A549 (cell line): Measurements from ENCODE around the gene TBC1D22A. TPM values are rescaled to one million over a fixed set of nuclear protein-coding genes. Genes with fewer than 3 reads are reported as not detected.

Source experiments
- ATAC-seq, 2 experiments: fragments of 200-7000 bp in 1 of 2; fragments of >200 bp in 1 of 2; cut with Nextera tagmentation in 1 of 2; cut with Tn5 transposase in 1 of 2; 3 replicates each; pipeline versions ENCODE4 v1.8.0 to v1.9.1; 2018 to 2020; ENCODE audit warnings: mild to moderate bottlenecking in 1 of 2, moderate library complexity in 1 of 2
- CTCF ChIA-PET: fragments of 300-600 bp; sonication (Branson Sonifier 250); formaldehyde crosslinking; extraction: SDS; loops from one replicate; lab custom pipeline; 2021; ENCODE audit warnings: antibody characterized with exemption, inconsistent platforms; lab: Yijun Ruan, JAX
- POLR2A ChIA-PET: fragments of 350-600 bp; formaldehyde crosslinking; extraction: SDS; loops from one replicate; lab custom pipeline; 2021; ENCODE audit warnings: antibody characterized with exemption, inconsistent platforms; lab: Yijun Ruan, JAX
- DNase-seq, 2 experiments: peaks; one replicate each; pipeline versions ENCODE4 v3.0.0 to v3.0.0-alpha.2; 2011 to 2016; ENCODE audit warnings: low read depth in 1 of 2, low spot score in 1 of 2
- FAIRE-seq: peaks from 2 replicates; lab custom pipeline; 2011; peaks lifted over from hg19 to GRCh38; lab: Jason Lieb, UNC
- H3K27ac ChIP-seq, 2 experiments: fragments of >200 bp; sonication (Bioruptor Twin); formaldehyde crosslinking; 3 replicates each; pipeline ENCODE4 v1.5.1; 2016 to 2017
- H3K4me1 ChIP-seq: fragments of >200 bp; sonication (Bioruptor Twin); formaldehyde crosslinking; 3 replicates; pipeline ENCODE4 v1.6.1; 2016
- H3K4me2 ChIP-seq: fragments of >200 bp; sonication (Bioruptor Twin); formaldehyde crosslinking; 3 replicates; pipeline ENCODE4 v1.6.1; 2016
- H3K4me3 ChIP-seq: fragments of >200 bp; sonication (Bioruptor Twin); formaldehyde crosslinking; 3 replicates; pipeline ENCODE4 v1.5.1; 2016
- H3K9me3 ChIP-seq: fragments of >200 bp; sonication (Bioruptor Twin); formaldehyde crosslinking; 3 replicates; pipeline ENCODE4 v1.6.1; 2016
- CHD2 ChIP-seq: fragments of 150-350 bp; IDR thresholded peaks from 2 replicates; pipeline ENCODE4 v1.6.1; 2014; ENCODE audit warnings: low read length; ENCODE audit not compliant: partially characterized antibody
- CTCF ChIP-seq: fragments of >200 bp; sonication (Bioruptor Twin); formaldehyde crosslinking; IDR thresholded peaks from 3 replicates; pipeline ENCODE4 v1.5.1; 2016
- ESRRA ChIP-seq: fragments of 150-350 bp; IDR thresholded peaks from 2 replicates; pipeline ENCODE4 v1.6.1; 2014; ENCODE audit warnings: mild to moderate bottlenecking, low read length, borderline replicate concordance
- FOSB ChIP-seq: fragments of 250-450 bp; sonication (Bioruptor Pico); IDR thresholded peaks from 2 replicates; pipeline ENCODE4 v1.5.0; 2020; ENCODE audit warnings: mild to moderate bottlenecking, moderate library complexity
- HOXB13 ChIP-seq: fragments of 250-450 bp; sonication (Bioruptor Pico); IDR thresholded peaks from 2 replicates; pipeline ENCODE4 v1.5.0; 2020; ENCODE audit warnings: low read depth, mild to moderate bottlenecking, moderate library complexity
- HOXB5 ChIP-seq: fragments of 250-450 bp; sonication (Bioruptor Pico); IDR thresholded peaks from 2 replicates; pipeline ENCODE4 v1.5.0; 2020; ENCODE audit warnings: mild to moderate bottlenecking, moderate library complexity
- NFE2L2 ChIP-seq: fragments of 150-350 bp; conservative IDR thresholded peaks from 2 replicates; pipeline ENCODE4 v1.6.1; 2014; ENCODE audit warnings: low read length
- NR3C1 ChIP-seq: fragments of >200 bp; sonication (Bioruptor Twin); formaldehyde crosslinking; IDR thresholded peaks from 3 replicates; pipeline ENCODE4 v1.6.1; 2017
- RAD21 ChIP-seq, 2 experiments: fragments of >200 bp in 1 of 2; sonication (Bioruptor Twin) in 1 of 2; formaldehyde crosslinking in 1 of 2; IDR thresholded peaks in 1 of 2; conservative IDR thresholded peaks in 1 of 2; 2 replicates in 1 of 2; 3 replicates in 1 of 2; pipeline ENCODE4 v1.6.1; 2012 to 2018; ENCODE audit warnings: inconsistent platforms in 1 of 2
- RCOR1 ChIP-seq: fragments of 150-350 bp; IDR thresholded peaks from 2 replicates; pipeline ENCODE4 v1.6.1; 2014; ENCODE audit warnings: antibody characterized with exemption, low read length, low read depth
- REST ChIP-seq: fragments of 200-600 bp; sonication (generic); IDR thresholded peaks from 2 replicates; pipeline ENCODE4 v1.6.1; 2016; ENCODE audit warnings: antibody characterized with exemption, mild to moderate bottlenecking, moderate library complexity
- RNF2 ChIP-seq: fragments of 200-600 bp; sonication (generic); IDR thresholded peaks from 2 replicates; pipeline ENCODE4 v1.6.1; 2016; ENCODE audit warnings: low read depth, mild to moderate bottlenecking, antibody characterized with exemption, moderate library complexity, borderline replicate concordance
- ZC3H11A ChIP-seq: fragments of 450-650 bp; IDR thresholded peaks from 2 replicates; pipeline ENCODE4 v1.6.1; 2014; ENCODE audit warnings: antibody characterized with exemption, mild to moderate bottlenecking
- ZSCAN20 ChIP-seq: fragments of 250-450 bp; sonication (Bioruptor Pico); IDR thresholded peaks from 2 replicates; pipeline ENCODE4 v1.8.0; 2022; ENCODE audit warnings: mild to moderate bottlenecking, moderate library complexity
- WGBS: methylation state at CpG from one replicate; pipeline ENCODE4 v1.1.6; 2017; ENCODE audit errors: missing lambda C conversion rate; 5-methylcytosine and 5-hydroxymethylcytosine counted together
- polyA plus RNA-seq, 4 experiments: library from polyadenylated mRNA; depleted of rRNA in 3 of 4; stranded (reverse); fragments of >200 nt; fragmentation: RNase III in 1 of 4; extraction: RNeasy Plus Mini Kit Qiagen cat#74134 plus additional on column Dnase treatment in 1 of 4; gene quantifications; 2 replicates in 3 of 4; 3 replicates in 1 of 4; pipeline ENCODE4 v1.2.3, GENCODE V29; 2011 to 2017

The TBC1D22A gene
- polyA plus RNA-seq, 2 of the 4 experiments (the other 2 are of a cell fraction), result 8.9 to 10.8 TPM

GRCh38 chr22:47001288-47001687 is 238.8 kb downstream of the TBC1D22A start:
- ChIA-PET CTCF (no interaction called here), POLR2A (no interaction called here)
- TF ChIP-seq REST (no peak), NFE2L2 (no peak), NR3C1 (no peak), CTCF (no peak), ESRRA (no peak), RAD21 (conservative IDR thresholded peaks at IDR 0.05 in 1 of 2, IDR thresholded peaks at IDR 0.05 in 1 of 2) (no peak)
- Histone ChIP-seq H3K9me3 (no peaks in the 10 kb centered on the region), H3K4me1 (no peaks in the 10 kb centered on the region), H3K4me2 (no peak overlapping the region), H3K4me3 (no peak overlapping the region), H3K27ac (no peak overlapping the region)
- 83% methylated on average over 9 of the region's 9 CpGs for WGBS
- ATAC-seq (no peak), FAIRE-seq (no peak), DNase-seq (no peak)

GRCh38 chr22:47002692-47003091 is 240.2 kb downstream of the TBC1D22A start:
- POLR2A ChIA-PET, result no interaction called here
- no peak overlapping the region for H3K4me2 ChIP-seq
- CTCF ChIA-PET, result no interaction called here
- WGBS, result 84% methylated on average over 7 of the region's 8 CpGs
- H3K4me1 ChIP-seq, result no peaks in the 10 kb centered on the region
- ATAC-seq, result no peak
- H3K9me3 ChIP-seq, result no peaks in the 10 kb centered on the region
- FAIRE-seq, result no peak
- H3K4me3 ChIP-seq, result no peak overlapping the region
- no peak for DNase-seq
- no peak overlapping the region for H3K27ac ChIP-seq
- no peak for TF ChIP-seq FOSB (CRISPR knock-in tag)
- TF ChIP-seq ZC3H11A, result no peak
- no peak for TF ChIP-seq RNF2
- no peak for TF ChIP-seq RCOR1
- TF ChIP-seq HOXB13 (CRISPR knock-in tag), result no peak
- TF ChIP-seq ZSCAN20, result no peak
- no peak for TF ChIP-seq REST
- no peak for TF ChIP-seq HOXB5 (CRISPR knock-in tag)
- no peak for TF ChIP-seq ESRRA
- no peak for TF ChIP-seq NR3C1
- no peak for TF ChIP-seq CHD2
